A673 (cell line): ENCODE data around the gene GINS1.

Experiments used
- EZH2 ChIP-seq: fragments of 200-600 bp; sonication (generic); IDR thresholded peaks from 2 replicates; pipeline ENCODE4 v1.6.1; 2017; ENCODE audit warnings: borderline replicate concordance, low read depth, mild to moderate bottlenecking, mixed read lengths, antibody characterized with exemption, low read length; ENCODE audit not compliant: poor library complexity, severe bottlenecking
- TF ChIP-seq, protein P1 (sequence below): fragments of 300-800, 200-600 bp; sonication (generic); conservative IDR thresholded peaks from 2 replicates; pipeline ENCODE4 v1.5.1; 2017; ENCODE audit warnings: low read depth, mild to moderate bottlenecking, antibody characterized with exemption, low read length, moderate library complexity, mixed read lengths

DNA sequence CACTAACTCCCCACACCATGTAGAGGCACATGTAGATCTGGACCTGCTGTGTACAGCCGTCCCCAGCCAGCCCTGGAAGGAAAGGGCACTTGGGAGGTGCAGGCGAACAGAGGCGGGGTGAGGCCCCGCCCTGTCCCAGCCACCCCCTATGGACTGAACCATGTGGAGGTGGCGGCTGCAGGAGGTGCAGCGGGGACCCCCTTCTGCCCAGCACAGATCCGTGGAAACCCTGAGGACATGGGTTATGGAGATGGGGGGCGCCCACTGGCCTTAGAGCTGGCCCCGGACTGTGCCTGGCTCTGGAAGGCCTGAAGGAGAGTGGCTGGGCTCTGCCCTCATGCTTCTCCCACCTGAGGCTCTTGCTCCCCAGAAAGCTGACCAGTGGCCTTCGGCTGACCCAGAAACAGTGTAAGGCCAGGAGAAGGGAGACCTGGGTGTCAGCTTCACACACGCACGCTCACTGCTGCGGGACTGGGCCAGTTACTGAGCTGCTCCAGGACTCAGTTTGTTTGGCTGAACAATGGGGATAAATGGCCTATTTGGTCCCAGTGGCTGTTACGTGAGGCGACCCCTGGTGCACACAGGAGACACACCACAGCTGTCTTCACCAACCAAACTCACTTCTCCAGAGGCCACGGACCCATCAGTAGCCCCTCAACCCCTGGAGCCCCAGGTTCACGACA, 87.2 kb downstream of the GINS1 start:
- TF ChIP-seq, protein P1, sequence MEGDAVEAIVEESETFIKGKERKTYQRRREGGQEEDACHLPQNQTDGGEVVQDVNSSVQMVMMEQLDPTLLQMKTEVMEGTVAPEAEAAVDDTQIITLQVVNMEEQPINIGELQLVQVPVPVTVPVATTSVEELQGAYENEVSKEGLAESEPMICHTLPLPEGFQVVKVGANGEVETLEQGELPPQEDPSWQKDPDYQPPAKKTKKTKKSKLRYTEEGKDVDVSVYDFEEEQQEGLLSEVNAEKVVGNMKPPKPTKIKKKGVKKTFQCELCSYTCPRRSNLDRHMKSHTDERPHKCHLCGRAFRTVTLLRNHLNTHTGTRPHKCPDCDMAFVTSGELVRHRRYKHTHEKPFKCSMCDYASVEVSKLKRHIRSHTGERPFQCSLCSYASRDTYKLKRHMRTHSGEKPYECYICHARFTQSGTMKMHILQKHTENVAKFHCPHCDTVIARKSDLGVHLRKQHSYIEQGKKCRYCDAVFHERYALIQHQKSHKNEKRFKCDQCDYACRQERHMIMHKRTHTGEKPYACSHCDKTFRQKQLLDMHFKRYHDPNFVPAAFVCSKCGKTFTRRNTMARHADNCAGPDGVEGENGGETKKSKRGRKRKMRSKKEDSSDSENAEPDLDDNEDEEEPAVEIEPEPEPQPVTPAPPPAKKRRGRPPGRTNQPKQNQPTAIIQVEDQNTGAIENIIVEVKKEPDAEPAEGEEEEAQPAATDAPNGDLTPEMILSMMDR, result no peak
- no peak for TF ChIP-seq EZH2
